Measurements from ENCODE around the gene SRPX. TPM values are rescaled to one million over a fixed set of nuclear protein-coding genes. Genes with fewer than 3 reads are reported as not detected.

SRPX gene
- total RNA-seq (2014; rRNA removed; shearing (Covaris generic); ENCODE audit: low replicate concordance), result 1.1 and 6.2 TPM in 2 replicates

GRCh38 chrX:38220415-38221390 lies at the start of gene SRPX:
SRPX (minus strand) TSS chrX:38220871; CDS start chrX:38220792, 79 bp downstream.
- peak; percentile 34 for DNase-seq
- peak within 1 kb of the TSS; percentile 46 for H3K4me3 ChIP-seq
- H3K9me3 ChIP-seq, result no peaks in the 10 kb centered on the region
- H3K36me3 ChIP-seq, result no peaks in the 10 kb centered on the region
- no peaks in the 10 kb centered on the region for H3K27me3 ChIP-seq

DNA sequence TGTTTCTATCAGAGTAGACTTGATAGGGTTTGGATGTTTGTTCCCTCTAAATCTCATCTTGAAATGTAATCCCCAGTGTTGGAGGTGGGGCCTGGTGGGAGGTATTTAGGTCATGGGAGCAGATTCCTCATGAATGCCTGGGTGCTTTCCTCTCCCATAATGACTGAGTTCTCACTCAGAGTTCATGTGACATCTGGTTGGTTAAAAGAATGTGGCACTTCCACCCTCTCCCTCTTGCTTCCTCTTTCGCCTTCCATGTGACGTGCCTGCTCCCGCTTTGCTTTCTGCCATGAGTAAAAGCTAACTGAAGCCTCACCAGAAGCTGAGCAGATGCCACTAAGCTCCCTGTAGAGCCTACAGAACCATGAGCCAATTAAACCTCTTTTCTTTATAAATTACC lies 47.3 kb upstream of the SRPX start:
- no peaks in the 10 kb centered on the region for H3K36me3 ChIP-seq
- no peaks in the 10 kb centered on the region for H3K9me3 ChIP-seq
- no peak overlapping the region for H3K4me3 ChIP-seq
- DNase-seq, result no peak
- H3K27me3 ChIP-seq, result no peaks in the 10 kb centered on the region

DNA sequence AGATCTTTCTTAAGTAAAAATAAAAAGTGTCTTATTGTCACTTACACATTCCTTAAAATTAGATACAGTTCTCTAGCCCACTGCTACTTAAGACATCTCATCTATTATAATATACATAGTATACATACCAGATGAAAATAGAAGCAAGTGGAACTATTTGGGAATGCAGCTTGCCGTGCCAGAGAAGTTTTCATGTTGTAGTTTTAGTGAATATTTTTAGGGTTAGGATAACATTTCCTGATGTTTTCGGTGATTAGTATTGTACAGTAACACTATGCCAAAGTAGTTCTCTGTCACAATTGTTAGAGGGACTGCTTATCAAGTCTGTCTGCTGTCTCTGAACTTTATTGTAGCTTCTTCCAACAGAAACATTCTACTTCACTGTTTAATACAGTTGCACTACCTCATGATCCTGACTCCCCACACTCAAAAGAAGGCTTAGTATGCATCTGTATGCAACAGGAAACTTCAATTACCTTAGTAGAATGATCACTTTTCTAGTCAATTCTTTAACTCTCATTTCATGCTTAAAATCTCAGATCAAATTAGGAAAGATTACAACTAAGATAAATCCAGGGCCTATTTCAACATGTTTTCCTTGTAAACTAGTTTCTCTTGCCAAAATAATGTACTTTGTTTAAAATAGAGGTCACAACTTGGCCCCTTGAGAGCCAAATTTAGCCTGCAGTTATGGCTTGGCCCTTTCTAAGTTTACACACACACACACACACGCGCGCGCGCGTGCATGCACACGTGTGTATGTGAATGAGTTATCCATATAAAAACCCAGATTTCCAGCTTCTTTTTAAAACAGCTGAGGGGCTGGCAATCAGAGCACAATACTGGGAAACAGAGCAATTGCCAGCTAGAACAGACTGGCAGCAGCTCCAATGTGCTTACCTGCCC lies 42.3 kb upstream of the SRPX start:
- Histone ChIP-seq H3K4me3 (no peak overlapping the region), H3K27me3 (no peaks in the 10 kb centered on the region), H3K36me3 (no peaks in the 10 kb centered on the region), H3K9me3 (no peaks in the 10 kb centered on the region)
- DNase-seq, result peak; percentile 11

DNA sequence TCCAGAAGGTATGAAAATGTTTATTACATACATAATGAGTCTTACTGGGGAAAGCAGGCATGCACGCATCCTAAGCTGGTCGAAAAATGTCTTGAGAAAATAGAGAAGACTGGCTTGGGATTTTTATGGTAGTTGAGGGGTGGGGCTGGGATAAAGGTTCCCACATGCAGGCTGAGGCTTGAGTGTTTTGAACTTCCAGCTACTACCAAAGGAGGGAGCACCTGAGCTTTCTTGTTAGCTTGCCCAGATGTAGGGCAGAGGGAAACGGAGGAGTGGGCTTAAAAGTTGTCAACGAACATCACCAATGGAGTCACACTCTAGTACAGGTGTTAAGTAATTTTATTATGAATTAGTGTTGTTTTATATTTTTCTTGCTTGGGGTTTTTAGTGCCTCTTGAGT lies 39.6 kb upstream of the SRPX start:
- H3K27me3 ChIP-seq, result no peaks in the 10 kb centered on the region
- H3K36me3 ChIP-seq, result no peaks in the 10 kb centered on the region
- no peak for DNase-seq
- H3K4me3 ChIP-seq, result no peak overlapping the region
- no peaks in the 10 kb centered on the region for H3K9me3 ChIP-seq

GRCh38 chrX:38256019-38256418 lies 35.3 kb upstream of the SRPX start:
- no peaks in the 10 kb centered on the region for H3K27me3 ChIP-seq
- no peak overlapping the region for H3K4me3 ChIP-seq
- H3K36me3 ChIP-seq, result no peaks in the 10 kb centered on the region
- DNase-seq, result no peak
- H3K9me3 ChIP-seq, result no peaks in the 10 kb centered on the region

- Histone ChIP-seq H3K9me3 (no peaks in the 10 kb centered on the region), H3K36me3 (no peaks in the 10 kb centered on the region)
- DNase-seq, result no peak
Measured at GRCh38 chrX:38249965-38250364, 29.3 kb upstream of the SRPX start.

DNA sequence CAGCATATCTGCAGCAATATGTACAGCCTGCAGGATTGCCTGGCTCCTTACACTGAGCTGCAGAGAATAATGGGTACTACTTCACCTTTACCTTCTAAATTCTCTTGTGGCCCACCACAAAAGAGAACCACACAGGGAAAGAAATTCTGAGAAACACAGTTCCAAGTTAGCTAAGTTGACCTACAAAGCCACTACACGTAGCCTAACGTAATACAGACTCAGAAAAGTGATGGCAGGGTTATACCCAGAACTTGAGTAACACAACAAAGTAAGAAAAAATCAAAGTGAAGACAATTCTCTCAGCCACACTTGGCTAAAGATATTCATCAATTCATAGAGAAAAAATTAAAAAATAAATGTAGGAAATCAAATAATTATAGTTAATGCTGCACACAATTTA lies 26.4 kb upstream of the SRPX start:
- H3K9me3 ChIP-seq, result no peaks in the 10 kb centered on the region
- no peaks in the 10 kb centered on the region for H3K27me3 ChIP-seq
- no peaks in the 10 kb centered on the region for H3K36me3 ChIP-seq
- H3K4me3 ChIP-seq, result no peak overlapping the region
- no peak for DNase-seq

More at GRCh38 chrX:38249965-38250364, 29.3 kb upstream of the SRPX start:
- no peak overlapping the region for H3K4me3 ChIP-seq
- H3K27me3 ChIP-seq, result no peaks in the 10 kb centered on the region

DNA sequence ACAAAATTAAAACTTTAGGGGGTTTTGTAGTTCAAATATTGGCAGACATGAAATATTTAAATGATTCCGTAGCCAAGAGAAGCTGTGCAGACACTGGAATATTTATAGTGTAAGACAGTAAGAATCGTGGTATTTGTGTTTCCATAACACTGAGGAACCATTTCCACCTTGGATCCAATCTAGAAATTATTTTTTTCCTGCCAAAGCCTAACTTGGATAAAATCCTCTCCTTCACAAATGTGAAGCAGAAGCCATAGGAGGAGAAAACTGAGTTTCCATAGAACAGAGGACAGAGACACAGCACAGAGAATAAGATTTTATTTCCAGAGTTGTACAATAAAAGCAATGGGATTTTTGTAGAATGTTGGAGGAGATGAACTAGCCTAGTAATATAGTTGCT lies 19.9 kb upstream of the SRPX start:
- Histone ChIP-seq H3K27me3 (no peaks in the 10 kb centered on the region), H3K4me3 (no peak overlapping the region), H3K36me3 (no peaks in the 10 kb centered on the region), H3K9me3 (no peaks in the 10 kb centered on the region)
- DNase-seq, result no peak

- H3K36me3 ChIP-seq, result no peaks in the 10 kb centered on the region
- no peak overlapping the region for H3K4me3 ChIP-seq
- DNase-seq, result no peak
- no peaks in the 10 kb centered on the region for H3K27me3 ChIP-seq
- no peaks in the 10 kb centered on the region for H3K9me3 ChIP-seq
Measured at GRCh38 chrX:38236901-38237615, 16.4 kb upstream of the SRPX start.

GRCh38 chrX:38233891-38234667 lies 13.4 kb upstream of the SRPX start:
- Histone ChIP-seq H3K27me3 (no peaks in the 10 kb centered on the region), H3K9me3 (no peaks in the 10 kb centered on the region), H3K36me3 (no peaks in the 10 kb centered on the region), H3K4me3 (no peak overlapping the region)
- DNase-seq, result peak; percentile 68

GRCh38 chrX:38232079-38232686 lies 11.5 kb upstream of the SRPX start:
- peak; percentile 20 for DNase-seq

GRCh38 chrX:38225093-38225492 lies 4.4 kb upstream of the SRPX start:
- Histone ChIP-seq H3K27me3 (no peaks in the 10 kb centered on the region), H3K36me3 (no peaks in the 10 kb centered on the region), H3K9me3 (no peaks in the 10 kb centered on the region), H3K4me3 (no peak overlapping the region)
- DNase-seq, result no peak

More at GRCh38 chrX:38232079-38232686, 11.5 kb upstream of the SRPX start:
- Histone ChIP-seq H3K9me3 (no peaks in the 10 kb centered on the region), H3K27me3 (no peaks in the 10 kb centered on the region), H3K4me3 (no peak overlapping the region), H3K36me3 (no peaks in the 10 kb centered on the region)

GRCh38 chrX:38224160-38224559 lies 3.5 kb upstream of the SRPX start:
- Histone ChIP-seq H3K4me3 (no peak overlapping the region), H3K27me3 (no peaks in the 10 kb centered on the region), H3K9me3 (no peaks in the 10 kb centered on the region), H3K36me3 (no peaks in the 10 kb centered on the region)
- DNase-seq, result no peak

DNA sequence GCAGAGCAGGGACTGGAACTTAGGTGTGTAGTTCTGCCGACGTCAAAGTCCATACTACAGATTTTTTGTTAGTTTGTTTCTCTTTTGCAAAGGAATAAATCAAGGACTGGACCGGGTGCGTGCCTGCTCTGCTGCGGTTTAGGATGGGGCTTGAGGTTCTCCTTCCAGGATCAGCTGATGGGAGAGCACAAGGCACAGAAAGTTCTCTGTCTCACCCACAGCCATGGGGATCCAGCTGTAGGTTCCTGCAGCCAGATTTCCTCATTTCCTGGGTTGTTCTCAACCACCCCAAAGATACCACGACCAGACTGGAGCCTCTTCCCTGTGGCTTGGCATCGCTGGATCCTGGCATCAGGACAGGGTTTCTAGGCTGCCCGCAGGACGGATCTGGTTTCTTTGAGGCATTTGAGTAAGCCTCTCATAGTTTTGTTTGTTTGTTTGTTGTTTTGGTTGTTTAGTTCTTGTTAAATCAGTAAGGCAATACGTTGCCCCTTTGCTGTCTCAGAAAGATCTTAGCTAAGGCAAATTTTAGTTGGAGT lies 789 bp upstream of the SRPX start:
- no peak overlapping the region for H3K4me3 ChIP-seq
- no peaks in the 10 kb centered on the region for H3K27me3 ChIP-seq
- H3K36me3 ChIP-seq, result no peaks in the 10 kb centered on the region
- DNase-seq, result no peak
- H3K9me3 ChIP-seq, result no peaks in the 10 kb centered on the region

DNA sequence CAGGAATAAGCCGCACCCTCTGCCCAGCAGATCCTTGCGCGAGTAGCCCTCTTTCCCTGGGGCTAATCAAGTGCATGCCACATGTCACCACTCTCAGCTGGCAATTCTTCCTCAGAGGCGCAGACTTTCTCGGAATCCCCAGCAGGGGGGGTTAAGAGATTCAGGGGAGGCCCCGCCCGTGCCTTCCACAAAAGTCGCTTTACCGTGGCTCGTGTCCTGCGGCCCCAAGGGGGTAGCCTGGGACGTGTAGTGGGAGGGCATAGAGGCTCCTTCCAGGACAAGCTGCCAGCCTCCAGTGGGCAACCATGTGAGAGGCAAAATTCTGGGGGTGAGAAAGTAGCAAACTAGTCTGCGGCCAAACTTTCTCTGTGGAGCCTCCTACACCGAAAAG lies 652 bp downstream of the SRPX start:
- H3K27me3 ChIP-seq, result no peaks in the 10 kb centered on the region
- no peaks in the 10 kb centered on the region for H3K9me3 ChIP-seq
- DNase-seq, result peak; percentile 42
- peak overlapping the region; percentile 46 for H3K4me3 ChIP-seq
- no peaks in the 10 kb centered on the region for H3K36me3 ChIP-seq
